NCI-H69 (cell line): ENCODE results near the gene LIPM.
"Not testable (repeated sequence)": the region's sequence is repeated elsewhere in the genome, so short reads cannot be mapped to it uniquely, and the experiment has no call there.

Experiments
- DNase-seq: peaks from one replicate; lab custom pipeline; 2025; lab: John Stamatoyannopoulos, UW

Gene LIPM

GRCh38 chr10:88803641-88804040 lies 1.1 kb downstream of the LIPM start:
- DNase-seq: peak; percentile 31

- DNase-seq: peak; percentile 41
Measured at GRCh38 chr10:88804083-88804812, 1.7 kb downstream of the LIPM start.

- no peak for DNase-seq
Measured at GRCh38 chr10:88805361-88805760, 2.8 kb downstream of the LIPM start.

GRCh38 chr10:88805924-88806323 lies 3.4 kb downstream of the LIPM start:
- DNase-seq: no peak

- DNase-seq: no peak
Measured at GRCh38 chr10:88809621-88810020, 7.1 kb downstream of the LIPM start.

- DNase-seq: peak; percentile 92
Measured at GRCh38 chr10:88810196-88810961, 7.8 kb downstream of the LIPM start.

GRCh38 chr10:88813200-88813599 lies 10.7 kb downstream of the LIPM start:
- DNase-seq: no peak

- DNase-seq: no peak
Measured at GRCh38 chr10:88819290-88819689, 16.8 kb downstream of the LIPM start.

- DNase-seq: peak; percentile 3
Measured at GRCh38 chr10:88820748-88821401, 18.3 kb downstream of the LIPM start.

GRCh38 chr10:88826388-88826787 lies 23.9 kb downstream of the LIPM start:
- no peak for DNase-seq

- DNase-seq: no peak
Measured at GRCh38 chr10:88827671-88828070, 25.1 kb downstream of the LIPM start.

GRCh38 chr10:88828310-88828709 lies 25.8 kb downstream of the LIPM start:
- no peak for DNase-seq

- DNase-seq: no peak
Measured at GRCh38 chr10:88830643-88831268, 28.2 kb downstream of the LIPM start.

- peak; percentile 21 for DNase-seq
Measured at GRCh38 chr10:88831709-88832108, 29.2 kb downstream of the LIPM start.

- DNase-seq: no peak
Measured at GRCh38 chr10:88832376-88832775, 29.8 kb downstream of the LIPM start.

- no peak for DNase-seq
Measured at GRCh38 chr10:88833156-88833555, 30.6 kb downstream of the LIPM start.

GRCh38 chr10:88833723-88834122 lies 31.2 kb downstream of the LIPM start:
- peak; percentile 30 for DNase-seq

GRCh38 chr10:88835096-88835909 lies 32.8 kb downstream of the LIPM start:
- peak; percentile 84 for DNase-seq

- no peak for DNase-seq
Measured at GRCh38 chr10:88835910-88836221, 33.3 kb downstream of the LIPM start.

- DNase-seq: not testable (repeated sequence)
Measured at GRCh38 chr10:88837632-88838031, 35.1 kb downstream of the LIPM start.

GRCh38 chr10:88838766-88839350 lies 36.3 kb downstream of the LIPM start:
- DNase-seq: no peak
